Activated CD4-positive, alpha-beta T cell treated with anti-CD3 and anti-CD28 coated beads for 1 hour (primary cell): ENCODE measurements around the gene YARS1.

Experiments used
- DNase-seq: peaks from one replicate; pipeline ENCODE4 v3.0.0-alpha.2; 2020

Gene YARS1

DNA sequence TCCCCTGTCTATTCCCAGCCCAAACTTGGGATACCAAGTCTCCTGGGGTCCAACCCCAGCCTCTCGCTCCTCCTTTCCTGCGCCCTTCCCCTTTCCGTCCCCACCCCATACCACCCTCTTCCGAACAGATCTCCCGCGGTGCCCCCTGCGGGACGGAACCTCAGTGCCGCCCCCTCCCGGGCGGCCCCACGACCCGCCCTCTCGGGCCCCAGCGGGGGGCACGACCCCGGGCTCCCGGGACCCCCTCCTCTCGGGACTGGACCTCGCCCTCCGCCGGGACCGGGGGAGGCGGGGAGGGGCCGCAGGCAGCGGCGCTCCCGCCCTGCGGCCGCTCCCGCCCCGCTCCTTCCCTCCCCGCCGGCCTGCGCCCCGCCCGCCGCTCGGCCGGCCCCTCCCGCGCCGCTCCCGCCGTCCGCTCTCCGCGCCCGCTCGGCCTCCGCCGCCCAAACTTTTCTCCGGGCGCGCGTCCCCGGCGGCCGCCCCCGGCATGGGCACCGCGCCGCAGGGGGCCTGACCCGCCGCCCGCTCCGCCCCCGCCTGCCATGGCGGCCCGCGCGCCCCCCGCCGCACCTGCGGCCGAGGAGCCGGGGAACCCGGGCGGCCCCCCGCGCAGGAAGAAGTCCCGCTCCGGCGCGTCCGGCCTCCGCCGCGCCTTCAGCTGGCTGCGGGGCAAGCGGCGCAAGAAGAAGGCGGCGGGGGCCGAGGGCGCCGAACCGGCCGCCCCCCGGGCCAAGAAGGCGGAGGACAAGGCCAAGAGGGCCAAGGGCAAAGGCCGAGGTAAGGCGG lies 75.6 kb downstream of the YARS1 start:
- no peak for DNase-seq

DNA sequence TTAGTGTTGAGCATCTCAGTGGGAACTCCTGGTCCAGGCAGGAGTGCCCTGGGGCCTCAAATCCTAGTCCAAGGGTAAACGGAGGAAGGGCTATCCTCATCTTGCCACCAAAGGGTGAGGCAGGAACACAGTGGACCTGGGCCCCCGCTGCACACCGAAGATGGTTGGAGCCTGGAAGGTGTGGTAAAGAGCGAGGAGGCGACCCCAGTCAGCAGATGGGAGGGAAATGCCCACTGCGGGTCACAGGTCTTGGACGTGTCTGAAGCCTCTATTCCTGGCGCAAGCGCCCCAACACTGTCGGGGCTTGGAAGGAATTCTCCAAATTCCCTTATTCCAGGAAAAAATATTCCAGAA lies 76.1 kb downstream of the YARS1 start:
- no peak for DNase-seq

DNA sequence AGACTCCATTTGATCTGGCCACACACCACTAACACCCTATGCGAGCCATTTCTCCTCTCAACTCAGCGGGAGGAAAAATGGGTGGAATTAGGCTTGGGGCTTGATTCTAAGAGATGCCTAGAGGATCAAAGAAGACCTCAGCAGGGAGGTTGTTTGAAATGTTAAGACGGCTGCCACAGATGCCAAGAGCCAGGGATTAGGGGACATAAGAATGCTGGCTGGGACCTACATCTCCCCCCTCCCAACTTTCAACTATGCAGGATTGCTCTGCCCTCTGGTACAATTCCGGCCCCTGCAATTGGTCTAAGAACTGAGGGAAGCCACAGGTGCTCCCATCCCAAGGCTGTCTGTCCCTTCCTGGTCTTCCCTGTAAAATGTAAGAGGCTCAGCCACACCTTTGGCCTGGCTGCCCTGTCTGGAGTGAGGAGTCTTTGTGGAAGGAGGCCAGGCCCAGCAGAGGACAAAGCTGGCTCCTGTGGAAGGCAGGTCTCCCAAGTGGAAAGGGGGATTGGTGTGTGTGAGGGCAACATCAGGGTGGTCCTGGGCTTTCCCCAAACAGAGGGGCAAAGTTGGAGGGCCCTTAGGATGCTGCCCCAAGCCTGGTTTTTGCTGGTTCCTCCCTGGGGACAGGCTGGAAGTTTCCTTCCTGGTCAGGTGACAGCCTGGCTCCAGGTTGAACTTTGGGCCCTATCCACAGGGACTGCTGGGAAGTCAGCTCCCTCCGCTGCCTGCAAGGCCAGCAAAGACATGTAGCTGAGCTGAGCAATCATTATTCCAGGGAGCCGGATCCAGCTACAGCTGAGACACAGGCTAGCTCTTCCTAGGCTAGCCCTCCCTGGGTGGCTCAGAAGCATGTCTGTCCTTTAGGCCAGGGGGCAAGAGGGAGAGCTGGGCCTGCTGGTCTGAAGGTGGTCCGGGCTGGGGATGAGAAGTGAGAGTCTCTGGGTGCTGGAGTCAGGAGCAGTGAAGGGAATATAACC lies 80.1 kb downstream of the YARS1 start:
- no peak for DNase-seq

DNA sequence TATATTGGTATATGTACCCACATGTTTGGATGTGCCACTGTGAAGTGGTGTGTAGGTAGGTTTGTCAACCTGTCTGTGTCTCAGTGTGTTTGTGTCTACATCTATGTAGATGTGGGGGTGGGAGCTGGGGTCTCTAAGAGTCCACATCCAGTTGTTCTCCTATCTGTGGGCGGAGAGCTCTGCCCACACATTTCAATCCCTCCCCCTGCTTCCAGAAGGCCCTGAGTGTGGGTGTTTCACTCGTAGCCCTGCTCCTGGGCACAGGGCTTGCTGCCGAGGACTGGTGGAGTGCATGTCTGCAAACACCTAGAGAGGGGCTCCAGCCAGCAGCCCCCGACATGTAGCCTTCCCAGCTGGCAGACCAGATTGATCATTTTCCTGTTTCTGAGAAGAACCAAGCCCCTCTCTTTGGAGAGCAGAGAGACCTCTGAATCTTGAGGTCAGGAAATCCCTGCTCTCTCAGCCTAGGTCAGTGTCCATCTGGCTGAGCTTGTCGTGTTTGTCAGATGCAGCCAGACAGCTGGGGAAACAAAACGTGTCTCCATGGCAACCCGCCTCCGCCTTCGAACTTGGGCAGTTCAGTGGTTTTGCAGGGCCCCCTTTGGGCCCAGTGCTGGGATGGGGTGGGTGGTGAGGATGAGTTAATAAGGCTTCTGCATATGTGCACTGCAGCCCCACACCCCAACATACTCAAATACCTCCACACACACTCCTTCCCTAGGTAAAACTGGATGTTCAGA lies 83.4 kb downstream of the YARS1 start:
- DNase-seq = no peak

DNA sequence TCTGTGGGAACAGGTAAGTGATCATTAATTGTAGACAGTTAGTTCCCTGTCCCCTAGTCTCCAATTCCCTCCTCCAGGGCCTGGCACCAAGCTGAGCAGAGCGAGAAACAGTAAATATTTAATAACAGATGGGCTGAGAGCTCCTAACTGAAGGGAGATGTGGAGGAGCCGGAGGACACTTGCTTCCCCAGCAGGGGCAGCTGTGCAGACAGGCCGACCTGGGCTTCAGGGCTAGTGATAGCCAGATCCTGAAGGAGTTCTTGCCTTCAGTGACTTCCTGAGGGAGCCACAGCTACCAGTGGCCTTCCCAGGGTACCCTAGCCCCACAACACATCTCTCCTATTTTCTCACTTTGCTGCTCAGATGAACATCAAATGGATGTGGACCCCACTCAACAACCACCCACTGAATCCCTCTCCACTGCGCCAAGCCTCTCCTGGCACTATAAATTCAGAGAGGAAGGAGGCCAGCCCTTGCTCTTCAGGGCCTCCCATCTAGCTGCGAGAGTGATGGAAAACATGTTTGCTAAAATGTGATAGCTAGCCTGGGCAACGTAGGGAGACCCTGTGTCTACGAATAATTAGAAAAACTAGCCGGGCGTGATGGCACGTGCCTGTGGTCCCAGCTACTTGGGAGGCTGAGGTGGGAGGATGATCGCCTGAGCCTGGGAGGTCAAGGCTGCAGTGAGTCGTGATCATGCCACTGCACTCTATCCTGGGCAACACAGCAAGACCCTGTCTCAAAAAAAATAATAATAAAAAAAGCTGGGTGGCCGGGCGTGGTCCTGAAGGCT lies 87.7 kb downstream of the YARS1 start:
- DNase-seq = no peak

DNA sequence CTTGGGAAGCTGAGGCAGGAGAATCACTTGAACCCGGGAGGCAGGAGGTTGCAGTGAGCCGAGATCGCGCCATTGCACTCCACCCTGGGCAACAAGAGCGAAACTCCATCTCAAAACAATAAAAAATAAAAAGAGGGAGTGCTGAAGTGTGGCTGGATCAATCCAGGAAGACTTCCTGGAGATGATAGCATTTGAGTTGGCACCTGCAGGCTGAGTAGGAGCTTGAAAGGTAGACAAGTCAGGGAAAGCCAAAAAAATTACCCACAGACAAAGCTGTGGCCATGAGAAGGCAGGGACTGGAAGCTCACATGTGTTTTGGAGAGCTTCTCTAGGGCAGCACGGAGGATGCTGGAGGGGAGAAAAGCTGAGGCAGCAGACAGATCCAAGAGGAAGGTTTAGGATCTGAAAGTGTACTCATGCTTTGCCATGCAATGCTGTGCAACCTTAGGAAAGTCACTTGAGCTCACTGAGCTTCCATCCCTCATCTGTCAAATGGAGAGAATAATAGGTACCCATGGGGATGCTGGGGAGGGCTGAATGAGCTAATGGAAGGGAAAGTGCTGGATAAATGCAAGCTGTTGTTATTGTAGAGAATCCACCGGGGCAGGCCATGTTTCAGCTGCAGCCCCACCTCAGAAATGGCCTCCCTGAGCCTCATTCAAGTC lies 88.6 kb downstream of the YARS1 start:
- no peak for DNase-seq

DNA sequence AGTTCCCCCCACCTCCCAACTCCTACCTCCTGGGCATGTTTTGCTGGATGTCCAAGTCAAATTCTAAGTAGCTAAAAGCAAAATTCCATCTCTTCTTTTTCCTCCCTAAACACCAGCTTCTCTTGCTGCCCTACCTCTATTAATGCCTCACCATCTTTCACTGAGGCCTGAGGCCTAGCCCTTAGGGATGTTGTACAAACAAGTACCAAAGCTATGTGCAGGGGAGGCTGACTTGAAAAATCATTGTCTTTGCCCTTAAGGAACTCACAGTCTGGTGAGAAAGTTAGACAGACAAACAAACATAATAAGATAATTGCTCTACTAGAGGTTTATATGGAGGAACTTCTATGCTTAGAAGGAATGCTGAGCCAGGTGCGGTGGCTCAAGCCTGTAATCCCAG lies 89.3 kb downstream of the YARS1 start:
- no peak for DNase-seq

DNA sequence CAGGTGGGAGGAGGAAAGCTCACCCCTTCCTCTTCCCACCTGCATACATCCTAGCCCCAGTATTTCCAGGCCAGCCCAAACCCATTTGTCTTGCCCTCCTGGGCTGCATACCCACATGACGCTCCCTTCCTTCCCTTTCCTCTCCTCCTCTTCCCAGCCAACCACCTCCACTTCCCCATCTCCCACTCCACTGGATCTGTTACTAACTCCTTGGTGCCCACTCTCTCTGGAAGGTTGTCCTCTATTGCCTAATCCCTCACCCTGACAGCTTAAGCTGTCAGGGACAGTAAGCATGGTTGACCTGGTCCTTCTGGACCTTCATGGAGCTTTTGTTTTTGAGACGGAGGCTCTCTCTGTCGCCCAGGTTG lies 91.6 kb downstream of the YARS1 start:
- DNase-seq = no peak
